ENCODE results near the gene AMDHD2. TPM values are rescaled to one million over a fixed set of nuclear protein-coding genes. Genes with fewer than 3 reads are reported as not detected.
"Not testable (repeated sequence)": the region's sequence is repeated elsewhere in the genome, so short reads cannot be mapped to it uniquely, and the experiment has no call there.

The AMDHD2 gene
- total RNA-seq, 2 donors from 2014 or later, result 42.6 to 67.0 TPM

GRCh38 chr16:2560798-2561133 is 40.6 kb downstream of the AMDHD2 start:
- H3K36me3 ChIP-seq; H3K27me3 ChIP-seq (replicated peaks; ENCODE audit: insufficient read depth); DNase-seq (ENCODE audit: low spot score); H3K4me1 ChIP-seq (ENCODE audit: control insufficient read depth in 1 of 2, low read depth in 2 of 2); ATAC-seq (ENCODE audit: insufficient number of reproducible peaks, low FRiP score, low read depth); H3K4me3 ChIP-seq; H3K27ac ChIP-seq; H3K9me3 ChIP-seq: not testable (repeated sequence)
- TF ChIP-seq CTCF (IDR thresholded peaks at IDR 0.05), result peak; percentile 24

- H3K4me3 ChIP-seq; H3K27me3 ChIP-seq (replicated peaks; ENCODE audit: insufficient read depth); H3K9me3 ChIP-seq; H3K27ac ChIP-seq; ATAC-seq (ENCODE audit: insufficient number of reproducible peaks, low FRiP score, low read depth); H3K4me1 ChIP-seq (ENCODE audit: control insufficient read depth in 1 of 2, low read depth in 2 of 2); H3K36me3 ChIP-seq; DNase-seq (ENCODE audit: low spot score): not testable (repeated sequence)
Observed at GRCh38 chr16:2567506-2567905, 47.3 kb downstream of the AMDHD2 start.

- not testable (repeated sequence) for H3K4me1 ChIP-seq (ENCODE audit: control insufficient read depth in 1 of 2, low read depth in 2 of 2); DNase-seq (ENCODE audit: low spot score); H3K36me3 ChIP-seq; H3K9me3 ChIP-seq; ATAC-seq (ENCODE audit: insufficient number of reproducible peaks, low FRiP score, low read depth); H3K27me3 ChIP-seq (replicated peaks; ENCODE audit: insufficient read depth); H3K27ac ChIP-seq; H3K4me3 ChIP-seq
Observed at GRCh38 chr16:2568573-2568972, 48.4 kb downstream of the AMDHD2 start.

GRCh38 chr16:2572704-2573103 is 52.5 kb downstream of the AMDHD2 start:
- H3K36me3 ChIP-seq; H3K27ac ChIP-seq; DNase-seq (ENCODE audit: low spot score); H3K9me3 ChIP-seq; H3K27me3 ChIP-seq (replicated peaks; ENCODE audit: insufficient read depth); H3K4me3 ChIP-seq; ATAC-seq (ENCODE audit: insufficient number of reproducible peaks, low FRiP score, low read depth); H3K4me1 ChIP-seq (ENCODE audit: control insufficient read depth in 1 of 2, low read depth in 2 of 2): not testable (repeated sequence)

GRCh38 chr16:2575839-2576238 is 55.7 kb downstream of the AMDHD2 start:
- H3K9me3 ChIP-seq; H3K4me3 ChIP-seq; H3K27me3 ChIP-seq (replicated peaks; ENCODE audit: insufficient read depth); DNase-seq (ENCODE audit: low spot score); H3K27ac ChIP-seq; H3K4me1 ChIP-seq (ENCODE audit: control insufficient read depth in 1 of 2, low read depth in 2 of 2); ATAC-seq (ENCODE audit: insufficient number of reproducible peaks, low FRiP score, low read depth); H3K36me3 ChIP-seq: not testable (repeated sequence)

- not testable (repeated sequence) for DNase-seq (ENCODE audit: low spot score); H3K4me1 ChIP-seq (ENCODE audit: control insufficient read depth in 1 of 2, low read depth in 2 of 2); ATAC-seq (ENCODE audit: insufficient number of reproducible peaks, low FRiP score, low read depth); H3K36me3 ChIP-seq; H3K4me3 ChIP-seq; H3K27me3 ChIP-seq (replicated peaks; ENCODE audit: insufficient read depth); H3K9me3 ChIP-seq; H3K27ac ChIP-seq
Observed at GRCh38 chr16:2577044-2577443, 56.9 kb downstream of the AMDHD2 start.

GRCh38 chr16:2578905-2579304 is 58.7 kb downstream of the AMDHD2 start:
- not testable (repeated sequence) for H3K4me3 ChIP-seq; H3K27ac ChIP-seq; DNase-seq (ENCODE audit: low spot score); H3K9me3 ChIP-seq; ATAC-seq (ENCODE audit: insufficient number of reproducible peaks, low FRiP score, low read depth); H3K4me1 ChIP-seq (ENCODE audit: control insufficient read depth in 1 of 2, low read depth in 2 of 2); H3K27me3 ChIP-seq (replicated peaks; ENCODE audit: insufficient read depth); H3K36me3 ChIP-seq

GRCh38 chr16:2580143-2580542 is 60.0 kb downstream of the AMDHD2 start:
- H3K36me3 ChIP-seq; H3K27me3 ChIP-seq (replicated peaks; ENCODE audit: insufficient read depth); ATAC-seq (ENCODE audit: insufficient number of reproducible peaks, low FRiP score, low read depth); H3K27ac ChIP-seq; H3K4me1 ChIP-seq (ENCODE audit: control insufficient read depth in 1 of 2, low read depth in 2 of 2); DNase-seq (ENCODE audit: low spot score); H3K4me3 ChIP-seq; H3K9me3 ChIP-seq: not testable (repeated sequence)

- ATAC-seq (ENCODE audit: insufficient number of reproducible peaks, low FRiP score, low read depth); H3K27ac ChIP-seq; H3K4me3 ChIP-seq; H3K27me3 ChIP-seq (replicated peaks; ENCODE audit: insufficient read depth); H3K4me1 ChIP-seq (ENCODE audit: control insufficient read depth in 1 of 2, low read depth in 2 of 2); H3K9me3 ChIP-seq; DNase-seq (ENCODE audit: low spot score): not testable (repeated sequence)
- H3K36me3 ChIP-seq, result peaks cover 10% of the 10 kb centered on the region
Observed at GRCh38 chr16:2580818-2581217, 60.6 kb downstream of the AMDHD2 start.

Other genes starting within 250 kb of the AMDHD2 start
- gene ABCA3, start 179.6 kb upstream of the AMDHD2 start, total RNA-seq, result 10 to 100 TPM; 16.4 to 25.2 TPM
- gene CCNF, start 90.9 kb upstream of the AMDHD2 start, total RNA-seq, result 1 to 10 TPM in 1 of 2 donors, under 1 TPM in 1; 0.68 to 1.5 TPM
- under 1 TPM in 1 of 2 donors, not detected in 1; 0.27 TPM for gene TEDC2, start 60.3 kb upstream of the AMDHD2 start, total RNA-seq
- gene NTN3, start 49.1 kb upstream of the AMDHD2 start, total RNA-seq, result under 1 TPM in 1 of 2 donors, not detected in 1; 0.28 TPM
- gene TBC1D24, start 45.2 kb upstream of the AMDHD2 start, total RNA-seq, result 10 to 100 TPM; 14.5 to 15.0 TPM
- gene ATP6V0C, start 6.4 kb upstream of the AMDHD2 start, total RNA-seq, result 10 to 100 TPM; 42.5 to 51.3 TPM
- under 1 TPM in 1 of 2 donors, not detected in 1; 0.63 TPM for gene CEMP1, start 11.0 kb downstream of the AMDHD2 start, total RNA-seq
- gene PDPK1, start 17.6 kb downstream of the AMDHD2 start, total RNA-seq, result 10 to 100 TPM; 31.9 to 44.3 TPM
- gene KCTD5, start 162.2 kb downstream of the AMDHD2 start, total RNA-seq, result 10 to 100 TPM; 13.8 to 19.2 TPM
- 1 to 10 TPM; 4.4 to 8.7 TPM for gene PRSS27, start 199.9 kb downstream of the AMDHD2 start, total RNA-seq
- 100 to 1,000 TPM; 476 to 541 TPM for gene SRRM2, start 232.3 kb downstream of the AMDHD2 start, total RNA-seq